ENCODE measurements around the gene C12orf75. TPM values are rescaled to one million over a fixed set of nuclear protein-coding genes. Genes with fewer than 3 reads are reported as not detected.
"Not testable (repeated sequence)": the region's sequence is repeated elsewhere in the genome, so short reads cannot be mapped to it uniquely, and the experiment has no call there.

C12orf75 gene
- total RNA-seq, 1 experiment from 2014 or later = 173 TPM

DNA sequence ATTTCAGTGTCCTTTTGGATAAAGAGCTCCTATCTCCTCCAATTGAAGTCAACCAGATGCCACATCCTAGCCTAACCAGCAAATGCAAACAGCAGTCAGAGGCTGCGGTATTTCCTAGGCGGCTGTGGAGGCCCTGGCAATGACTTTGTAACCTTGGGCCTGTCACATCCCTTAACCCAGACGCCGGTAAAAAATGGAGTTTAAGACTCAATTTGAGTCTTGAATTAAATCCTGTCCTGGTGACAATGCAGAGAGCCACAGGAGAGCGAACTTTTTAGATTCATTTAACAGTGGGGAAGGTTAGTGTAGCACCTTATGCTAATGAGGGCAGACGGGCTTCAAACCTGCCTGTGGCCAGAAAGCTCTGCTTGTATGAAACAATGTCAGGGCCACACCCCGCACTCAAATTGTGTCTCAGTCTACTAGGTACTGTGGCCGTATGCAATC lies 1.3 kb downstream of the C12orf75 start:
- H3K27me3 ChIP-seq (replicated peaks; ENCODE audit: control insufficient read depth, insufficient read depth, low read length) = no peaks in the 10 kb centered on the region
- DNase-seq = peak in 1 of 2 experiments; percentile 18
- CTCF ChIA-PET = interaction anchor here (0.7 kb wide), 1 partner anchor 18 kb away, joined by 3 read pairs; no protein-coding TSS in a partner anchor
- POLR2A ChIA-PET = interaction anchor here (2.7 kb wide), 1 partner anchor 96 kb away, joined by 9 read pairs; the partner anchor contains the start of gene APPL2
- H3K4me1 Mint-ChIP-seq (ENCODE audit: low read depth, unreplicated experiment) = peaks cover 24% of the 10 kb centered on the region
- H3K9me3 ChIP-seq = no peaks in the 10 kb centered on the region
- no peaks in the 10 kb centered on the region; the same call in none of the 2 replicates for H3K36me3 ChIP-seq (ENCODE audit: control insufficient read depth, insufficient read depth, low read length)
- peaks cover 7% of the 10 kb centered on the region for H3K36me3 Mint-ChIP-seq (ENCODE audit: insufficient read depth, unreplicated experiment)
- TF ChIP-seq, protein P1, sequence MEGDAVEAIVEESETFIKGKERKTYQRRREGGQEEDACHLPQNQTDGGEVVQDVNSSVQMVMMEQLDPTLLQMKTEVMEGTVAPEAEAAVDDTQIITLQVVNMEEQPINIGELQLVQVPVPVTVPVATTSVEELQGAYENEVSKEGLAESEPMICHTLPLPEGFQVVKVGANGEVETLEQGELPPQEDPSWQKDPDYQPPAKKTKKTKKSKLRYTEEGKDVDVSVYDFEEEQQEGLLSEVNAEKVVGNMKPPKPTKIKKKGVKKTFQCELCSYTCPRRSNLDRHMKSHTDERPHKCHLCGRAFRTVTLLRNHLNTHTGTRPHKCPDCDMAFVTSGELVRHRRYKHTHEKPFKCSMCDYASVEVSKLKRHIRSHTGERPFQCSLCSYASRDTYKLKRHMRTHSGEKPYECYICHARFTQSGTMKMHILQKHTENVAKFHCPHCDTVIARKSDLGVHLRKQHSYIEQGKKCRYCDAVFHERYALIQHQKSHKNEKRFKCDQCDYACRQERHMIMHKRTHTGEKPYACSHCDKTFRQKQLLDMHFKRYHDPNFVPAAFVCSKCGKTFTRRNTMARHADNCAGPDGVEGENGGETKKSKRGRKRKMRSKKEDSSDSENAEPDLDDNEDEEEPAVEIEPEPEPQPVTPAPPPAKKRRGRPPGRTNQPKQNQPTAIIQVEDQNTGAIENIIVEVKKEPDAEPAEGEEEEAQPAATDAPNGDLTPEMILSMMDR (IDR thresholded peaks at IDR 0.05; ENCODE audit: insufficient read depth in 1 of 2, low read depth in 1 of 2, low read length in 1 of 2, severe bottlenecking in 1 of 2, unreplicated experiment in 1 of 2) = no peak
- H3K4me3 ChIP-seq (ENCODE audit: low read depth, low read length) = peak overlapping the region; percentile 56
- peaks cover 41% of the 10 kb centered on the region for H3K4me1 ChIP-seq
- intact Hi-C loops (cut with micrococcal nuclease; ENCODE audit: unreplicated experiment) = loop anchor here (5.0 to 10.0 kb wide), 2 partner anchors 35 to 227 kb away; partner anchors contain the start of gene WASHC4
- H3K27me3 Mint-ChIP-seq (ENCODE audit: insufficient read depth, unreplicated experiment) = no peaks in the 10 kb centered on the region
- peaks cover 9% of the 10 kb centered on the region for H3K9me3 Mint-ChIP-seq (ENCODE audit: unreplicated experiment)
- peak overlapping the region; percentile 90 for H3K4me3 Mint-ChIP-seq (ENCODE audit: unreplicated experiment)
- peak overlapping the region; percentile 50 for H3K27ac Mint-ChIP-seq (ENCODE audit: unreplicated experiment)
- BruUV-seq (replicated peaks) = TSS peak; percentile 49

DNA sequence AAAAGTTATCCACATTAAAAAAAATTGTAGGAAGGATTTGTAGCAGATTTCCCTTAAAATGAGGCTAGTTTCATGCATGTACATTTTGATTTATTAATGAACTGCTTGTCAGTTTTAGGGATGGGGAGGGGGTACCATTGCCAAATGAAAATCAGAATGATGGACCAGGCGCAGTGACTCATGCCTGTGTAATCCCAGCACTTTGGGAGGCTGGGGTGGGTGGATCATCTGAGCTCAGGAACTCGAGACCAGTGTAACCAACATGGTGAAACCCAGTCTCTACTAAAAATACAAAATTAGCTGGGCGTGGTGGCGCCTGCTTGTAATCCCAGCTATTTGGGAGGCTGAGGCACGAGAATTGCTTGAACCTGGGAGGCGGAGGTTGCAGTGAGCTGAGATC lies 1.8 kb downstream of the C12orf75 start:
- peaks cover 26% of the 10 kb centered on the region for H3K4me1 Mint-ChIP-seq (ENCODE audit: low read depth, unreplicated experiment)
- not testable (repeated sequence) for BruUV-seq (replicated peaks); H3K27me3 ChIP-seq (replicated peaks; ENCODE audit: control insufficient read depth, insufficient read depth, low read length); H3K4me3 ChIP-seq (ENCODE audit: low read depth, low read length); H3K27ac Mint-ChIP-seq (ENCODE audit: unreplicated experiment); H3K36me3 ChIP-seq (ENCODE audit: control insufficient read depth, insufficient read depth, low read length); H3K9me3 Mint-ChIP-seq (ENCODE audit: unreplicated experiment); H3K36me3 Mint-ChIP-seq (ENCODE audit: insufficient read depth, unreplicated experiment); H3K9me3 ChIP-seq; H3K27me3 Mint-ChIP-seq (ENCODE audit: insufficient read depth, unreplicated experiment); DNase-seq
- H3K4me1 ChIP-seq = peaks cover 46% of the 10 kb centered on the region
- peak overlapping the region; percentile 90 for H3K4me3 Mint-ChIP-seq (ENCODE audit: unreplicated experiment)
- ChIA-PET POLR2A (interaction anchor here (2.7 kb wide), 1 partner anchor 96 kb away, joined by 9 read pairs; the partner anchor contains the start of gene APPL2), CTCF (interaction anchor here (0.7 kb wide), 2 partner anchors 18 to 118 kb away, joined by 3 read pairs; no protein-coding TSS in a partner anchor)
- intact Hi-C loops (cut with micrococcal nuclease; ENCODE audit: unreplicated experiment) = loop anchor here (5.0 to 10.0 kb wide), 2 partner anchors 35 to 227 kb away; partner anchors contain the start of gene WASHC4

DNA sequence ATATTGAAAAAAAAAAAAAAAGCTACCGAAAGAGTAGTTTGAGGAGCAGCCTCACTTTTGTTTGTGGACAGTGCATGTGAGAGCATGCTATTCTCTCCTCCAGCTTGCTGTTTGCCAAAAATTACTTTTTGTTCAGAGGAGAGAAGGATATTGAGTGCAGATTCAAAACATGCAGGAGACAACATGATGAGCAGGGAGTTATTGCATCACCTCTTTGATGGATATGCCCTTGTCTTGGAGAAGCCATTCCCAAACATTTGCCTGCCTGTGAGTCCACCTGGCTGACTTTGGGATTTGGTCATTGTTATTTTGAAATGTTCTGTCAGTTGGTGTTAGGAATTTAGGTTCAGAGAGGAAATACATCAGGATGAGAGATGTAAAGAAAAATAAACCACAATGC lies 2.4 kb downstream of the C12orf75 start:
- intact Hi-C loops (cut with micrococcal nuclease; ENCODE audit: unreplicated experiment) = loop anchor here (5.0 to 10.0 kb wide), 2 partner anchors 34 to 228 kb away; partner anchors contain the start of gene WASHC4
- no TSS peak for BruUV-seq (replicated peaks)
- Mint-ChIP-seq H3K9me3 (ENCODE audit: unreplicated experiment) (peaks cover 9% of the 10 kb centered on the region), H3K27ac (ENCODE audit: unreplicated experiment) (no peak overlapping the region), H3K36me3 (ENCODE audit: insufficient read depth, unreplicated experiment) (peaks cover 15% of the 10 kb centered on the region), H3K4me3 (ENCODE audit: unreplicated experiment) (peak overlapping the region; percentile 90), H3K4me1 (ENCODE audit: low read depth, unreplicated experiment) (peaks cover 31% of the 10 kb centered on the region), H3K27me3 (ENCODE audit: insufficient read depth, unreplicated experiment) (no peaks in the 10 kb centered on the region)
- H3K9me3 ChIP-seq = no peaks in the 10 kb centered on the region
- TF ChIP-seq, protein P1 (IDR thresholded peaks at IDR 0.05; ENCODE audit: insufficient read depth in 1 of 2, low read depth in 1 of 2, low read length in 1 of 2, severe bottlenecking in 1 of 2, unreplicated experiment in 1 of 2) = no peak
- peaks cover 52% of the 10 kb centered on the region for H3K4me1 ChIP-seq
- CTCF ChIA-PET = interaction anchor here (0.7 kb wide), 1 partner anchor 119 kb away, joined by 3 read pairs; no protein-coding TSS in a partner anchor
- no peaks in the 10 kb centered on the region for H3K27me3 ChIP-seq (replicated peaks; ENCODE audit: control insufficient read depth, insufficient read depth, low read length)
- no peak overlapping the region for H3K4me3 ChIP-seq (ENCODE audit: low read depth, low read length)
- DNase-seq = no peak
- peaks cover 1% of the 10 kb centered on the region for H3K36me3 ChIP-seq (ENCODE audit: control insufficient read depth, insufficient read depth, low read length)
- POLR2A ChIA-PET = interaction anchor here (0.6 to 2.7 kb wide), 2 partner anchors 72 to 97 kb away, joined by 3 to 9 read pairs; partner anchors contain the start of gene APPL2
